Fibroblast of villous mesenchyme (primary cell): Measurements from ENCODE around the gene ITPKA. TPM values are rescaled to one million over a fixed set of nuclear protein-coding genes. Genes with fewer than 3 reads are reported as not detected.
"Not testable (repeated sequence)": the region's sequence is repeated elsewhere in the genome, so short reads cannot be mapped to it uniquely, and the experiment has no call there.

Source experiments
- DNase-seq: peaks from one replicate; pipeline ENCODE4 v3.0.0-alpha.2; 2010; ENCODE audit warnings: low read depth
- H3K4me3 ChIP-seq: 2 replicates; pipeline ENCODE4 v1.5.1; 2011; ENCODE audit warnings: low read depth, mild to moderate bottlenecking, low read length
- total RNA-seq: library from RNA; depleted of rRNA; stranded (reverse); fragments of >200 nt; gene quantifications from 2 replicates; pipeline ENCODE4 v1.2.3, GENCODE V29; 2012
- TF ChIP-seq, protein P1 (sequence below): IDR thresholded peaks from 2 replicates; pipeline ENCODE4 v1.5.1; 2012; ENCODE audit warnings: low read depth, mild to moderate bottlenecking, low read length; ENCODE audit not compliant: insufficient read depth

ITPKA gene
- total RNA-seq = 0.86 and 1.6 TPM in 2 replicates

DNA sequence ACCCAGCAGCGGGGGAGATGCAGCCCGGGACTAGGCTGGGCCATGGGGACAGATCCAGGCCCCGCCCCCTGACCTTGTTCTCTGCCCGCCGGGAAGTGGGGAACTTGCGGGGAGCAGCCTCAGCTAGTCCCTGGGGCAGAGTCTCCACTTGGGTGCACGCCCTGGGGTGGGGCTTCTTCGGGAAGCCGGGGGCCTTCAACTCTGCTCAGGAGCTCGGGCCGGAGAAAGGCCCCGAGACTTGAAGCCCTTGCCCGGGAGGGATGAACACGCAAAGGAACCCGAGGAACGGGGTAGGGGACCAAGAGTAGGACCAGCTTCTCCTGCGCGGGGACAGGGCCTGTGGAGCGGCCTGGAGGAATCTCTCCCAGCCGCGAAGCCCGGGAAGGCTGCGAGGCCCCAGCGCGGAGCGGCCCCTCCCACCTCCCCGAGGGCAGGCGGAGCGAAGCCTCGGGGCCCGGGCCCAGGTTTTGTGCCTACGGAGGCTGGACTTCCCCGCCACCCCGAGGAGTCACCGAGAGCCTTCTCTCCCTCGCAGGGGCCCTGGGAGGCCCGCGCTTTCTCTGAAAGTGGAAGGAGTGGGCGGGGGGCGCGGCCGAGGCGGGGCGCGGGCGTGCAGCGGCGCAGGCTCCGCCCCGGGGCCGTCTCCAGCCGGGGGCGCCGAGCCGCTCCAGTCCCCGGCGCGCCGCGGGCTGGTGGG, at the start of gene ITPKA:
TSS of gene ITPKA (plus strand) at position 670 of the 697 bp plus-strand sequence. CDS start 54 bp downstream, outside the sequence.
- DNase-seq = peak; percentile 74
- peak within 1 kb of the TSS; percentile 60 for H3K4me3 ChIP-seq
- TF ChIP-seq, protein P1, sequence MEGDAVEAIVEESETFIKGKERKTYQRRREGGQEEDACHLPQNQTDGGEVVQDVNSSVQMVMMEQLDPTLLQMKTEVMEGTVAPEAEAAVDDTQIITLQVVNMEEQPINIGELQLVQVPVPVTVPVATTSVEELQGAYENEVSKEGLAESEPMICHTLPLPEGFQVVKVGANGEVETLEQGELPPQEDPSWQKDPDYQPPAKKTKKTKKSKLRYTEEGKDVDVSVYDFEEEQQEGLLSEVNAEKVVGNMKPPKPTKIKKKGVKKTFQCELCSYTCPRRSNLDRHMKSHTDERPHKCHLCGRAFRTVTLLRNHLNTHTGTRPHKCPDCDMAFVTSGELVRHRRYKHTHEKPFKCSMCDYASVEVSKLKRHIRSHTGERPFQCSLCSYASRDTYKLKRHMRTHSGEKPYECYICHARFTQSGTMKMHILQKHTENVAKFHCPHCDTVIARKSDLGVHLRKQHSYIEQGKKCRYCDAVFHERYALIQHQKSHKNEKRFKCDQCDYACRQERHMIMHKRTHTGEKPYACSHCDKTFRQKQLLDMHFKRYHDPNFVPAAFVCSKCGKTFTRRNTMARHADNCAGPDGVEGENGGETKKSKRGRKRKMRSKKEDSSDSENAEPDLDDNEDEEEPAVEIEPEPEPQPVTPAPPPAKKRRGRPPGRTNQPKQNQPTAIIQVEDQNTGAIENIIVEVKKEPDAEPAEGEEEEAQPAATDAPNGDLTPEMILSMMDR = no peak

DNA sequence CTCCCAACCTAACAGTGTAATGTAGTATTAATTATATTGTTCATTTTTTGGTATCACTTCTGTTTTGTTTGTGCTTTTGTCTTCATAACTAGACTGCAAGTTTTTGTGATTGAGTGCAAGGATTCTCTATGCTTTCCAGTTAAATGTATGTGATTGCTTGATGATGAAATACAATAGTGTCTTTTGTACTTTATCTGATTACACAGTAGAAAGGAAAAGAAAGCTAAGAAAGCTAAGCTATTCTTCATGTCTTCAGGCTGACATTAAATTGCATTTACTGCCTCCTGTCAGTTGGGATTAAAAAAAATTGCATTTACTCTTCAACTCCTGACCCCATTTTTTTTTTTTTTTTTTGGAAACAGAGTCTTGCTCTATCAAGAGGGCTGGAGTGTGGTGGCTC, 48.3 kb upstream of the ITPKA start:
- no peak for DNase-seq
- H3K4me3 ChIP-seq = no peak overlapping the region
- TF ChIP-seq, protein P1 = no peak

GRCh38 chr15:41462084-41462795, 31.4 kb upstream of the ITPKA start:
- peak; percentile 77 for DNase-seq
- H3K4me3 ChIP-seq = no peak overlapping the region
- TF ChIP-seq, protein P1 = no peak

DNA sequence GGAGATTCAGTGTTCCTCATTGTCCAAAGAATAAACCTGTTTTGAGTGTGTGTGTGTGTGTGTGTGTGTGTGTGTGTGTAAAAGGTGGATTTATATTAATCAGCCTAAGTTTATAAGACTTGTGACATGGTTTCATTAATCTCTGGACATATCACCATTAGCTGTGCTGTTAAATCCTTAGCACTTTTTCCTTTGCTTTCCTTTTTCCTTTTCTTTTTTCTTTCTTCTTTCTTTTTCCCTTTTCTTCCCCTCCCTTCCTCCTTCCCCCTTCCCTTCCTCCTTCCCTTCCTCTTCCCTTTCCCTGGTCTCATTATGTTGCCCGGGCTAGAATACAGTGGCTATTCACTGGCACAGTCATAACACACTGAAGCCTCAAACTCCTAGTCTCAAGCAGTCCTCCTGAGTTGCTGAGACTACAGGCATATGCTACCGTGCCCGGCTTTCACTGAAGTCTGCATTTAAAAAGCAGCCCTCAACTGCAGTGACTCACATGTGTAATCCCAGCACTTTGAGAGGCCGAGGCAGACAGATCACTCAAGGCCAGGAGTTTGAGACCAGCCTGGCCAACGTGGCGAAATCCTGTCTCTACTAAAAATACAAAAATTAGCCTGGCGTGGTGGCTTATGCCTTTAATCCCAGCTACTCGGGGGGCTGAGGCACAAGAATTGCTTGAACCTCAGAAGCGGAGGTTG, 28.6 kb upstream of the ITPKA start:
- TF ChIP-seq, protein P1 = no peak
- no peak for DNase-seq
- H3K4me3 ChIP-seq = no peak overlapping the region

DNA sequence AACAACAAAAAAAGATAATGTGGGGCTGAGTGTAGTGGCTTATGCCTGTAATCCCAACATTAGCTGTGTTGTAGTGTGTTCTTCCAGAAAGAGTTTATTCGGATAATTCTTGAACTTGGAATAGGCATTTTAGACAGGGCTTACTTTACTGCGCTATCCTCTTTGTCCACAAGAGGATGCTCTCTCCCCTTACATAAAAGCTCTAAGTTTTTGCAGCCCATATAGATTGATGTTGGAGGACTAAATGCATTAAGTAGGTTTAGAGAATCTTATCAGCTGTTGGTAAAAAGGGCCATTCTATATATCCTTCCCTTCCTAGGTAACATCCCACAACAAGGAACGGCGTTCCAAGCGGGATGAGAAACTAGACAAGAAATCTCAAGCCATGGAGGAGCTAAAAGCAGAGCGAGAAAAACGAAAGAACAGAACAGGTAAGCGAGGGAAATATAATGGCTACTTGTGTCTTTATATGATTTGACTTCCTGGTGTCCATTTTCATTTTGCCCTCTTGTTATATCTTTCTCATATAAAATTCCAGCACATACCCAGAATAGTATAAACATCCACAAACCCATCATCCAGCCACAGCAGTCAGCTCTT, 27.8 kb upstream of the ITPKA start:
- TF ChIP-seq, protein P1 = peak; percentile 99
- peak; percentile 74 for DNase-seq

GRCh38 chr15:41466711-41467110, 27.0 kb upstream of the ITPKA start:
- DNase-seq = no peak
- TF ChIP-seq, protein P1 = no peak
- no peak overlapping the region for H3K4me3 ChIP-seq

More for the DNA sequence above, 27.8 kb upstream of the ITPKA start:
- no peak overlapping the region for H3K4me3 ChIP-seq

GRCh38 chr15:41469644-41470043, 24.0 kb upstream of the ITPKA start:
- DNase-seq, H3K4me3 ChIP-seq: not testable (repeated sequence)
